Esophagus squamous epithelium (tissue), 4 donors: Measurements from ENCODE around the gene GPR183.

Experiments used
- POLR2A ChIP-seq, 4 donors: fragments of 450-650 bp; IDR thresholded peaks; one replicate each; pipeline ENCODE4 v1.6.1; 2017; ENCODE audit warnings: antibody characterized with exemption in 4 of 4, mild to moderate bottlenecking in 4 of 4, moderate library complexity in 3 of 4
- TF ChIP-seq, protein P1 (sequence below), 6 experiments: fragments of 450-650 bp in 4 of 6; fragments of 200-600 bp in 2 of 6; sonication (generic) in 2 of 6; IDR thresholded peaks; one replicate each; pipeline ENCODE4 v1.5.1; 2016 to 2019; ENCODE audit warnings: antibody characterized with exemption in 6 of 6, mild to moderate bottlenecking in 4 of 6, moderate library complexity in 4 of 6

DNA sequence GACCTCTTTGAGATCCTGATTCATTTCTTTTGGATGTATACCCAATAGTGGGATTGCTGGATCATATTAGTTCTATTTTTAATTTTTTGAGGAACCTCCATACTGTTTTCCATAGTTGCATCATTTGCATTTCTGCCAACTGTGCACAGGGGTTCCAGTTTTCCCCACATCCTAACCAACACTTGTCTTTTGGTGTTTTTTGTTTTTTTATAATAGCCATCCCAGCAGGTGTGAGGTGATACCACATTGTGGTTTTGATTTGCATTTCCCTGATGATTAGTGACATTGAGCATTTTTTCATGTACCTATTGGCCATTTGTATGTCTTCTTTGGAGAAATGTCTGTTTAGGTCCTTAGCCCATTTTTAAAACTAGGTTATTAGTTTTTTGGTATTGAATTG is 18.8 kb upstream of the GPR183 start:
- TF ChIP-seq, protein P1, sequence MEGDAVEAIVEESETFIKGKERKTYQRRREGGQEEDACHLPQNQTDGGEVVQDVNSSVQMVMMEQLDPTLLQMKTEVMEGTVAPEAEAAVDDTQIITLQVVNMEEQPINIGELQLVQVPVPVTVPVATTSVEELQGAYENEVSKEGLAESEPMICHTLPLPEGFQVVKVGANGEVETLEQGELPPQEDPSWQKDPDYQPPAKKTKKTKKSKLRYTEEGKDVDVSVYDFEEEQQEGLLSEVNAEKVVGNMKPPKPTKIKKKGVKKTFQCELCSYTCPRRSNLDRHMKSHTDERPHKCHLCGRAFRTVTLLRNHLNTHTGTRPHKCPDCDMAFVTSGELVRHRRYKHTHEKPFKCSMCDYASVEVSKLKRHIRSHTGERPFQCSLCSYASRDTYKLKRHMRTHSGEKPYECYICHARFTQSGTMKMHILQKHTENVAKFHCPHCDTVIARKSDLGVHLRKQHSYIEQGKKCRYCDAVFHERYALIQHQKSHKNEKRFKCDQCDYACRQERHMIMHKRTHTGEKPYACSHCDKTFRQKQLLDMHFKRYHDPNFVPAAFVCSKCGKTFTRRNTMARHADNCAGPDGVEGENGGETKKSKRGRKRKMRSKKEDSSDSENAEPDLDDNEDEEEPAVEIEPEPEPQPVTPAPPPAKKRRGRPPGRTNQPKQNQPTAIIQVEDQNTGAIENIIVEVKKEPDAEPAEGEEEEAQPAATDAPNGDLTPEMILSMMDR (IDR thresholded peaks at IDR 0.05), result no peak
- TF ChIP-seq POLR2A (IDR thresholded peaks at IDR 0.05), result no peak
